Breast epithelium (tissue), 4 donors: ENCODE data around the gene OCEL1. TPM values are rescaled to one million over a fixed set of nuclear protein-coding genes. Genes with fewer than 3 reads are reported as not detected.

Experiments used
- DNase-seq, 2 donors: peaks; one replicate each; pipeline ENCODE4 v3.0.0-alpha.2; 2019; ENCODE audit warnings: low spot score in 2 of 2
- H3K27ac ChIP-seq, 2 donors: fragments of 200-600 bp; sonication (generic) in 1 of 2; one replicate each; pipeline ENCODE4 v1.5.1; 2016 to 2019; ENCODE audit warnings: mild to moderate bottlenecking in 1 of 2
- H3K27me3 ChIP-seq, 2 donors: fragments of 200-600 bp; sonication (generic) in 1 of 2; one replicate each; pipeline versions ENCODE4 v1.5.1 to v1.6.0; 2017 to 2019; ENCODE audit warnings: control low read depth in 1 of 2, mild to moderate bottlenecking in 1 of 2
- H3K36me3 ChIP-seq: fragments of 200-600 bp; one replicate; pipeline ENCODE4 v1.5.1; 2019
- H3K4me1 ChIP-seq, 2 donors: fragments of 200-600 bp; sonication (generic); one replicate each; pipeline ENCODE4 v1.5.1; 2016 to 2019; ENCODE audit warnings: control low read depth in 1 of 2
- H3K4me3 ChIP-seq, 3 donors: fragments of 200-600 bp; sonication (generic); 1 replicate in 2 of 3; 2 replicates in 1 of 3; pipeline ENCODE4 v1.5.1; 2016 to 2019; ENCODE audit warnings: mild to moderate bottlenecking in 3 of 3, moderate library complexity in 2 of 3
- H3K9me3 ChIP-seq, 2 donors: fragments of 200-600 bp; sonication (generic) in 1 of 2; one replicate each; pipeline ENCODE4 v1.5.1; 2016 to 2019; ENCODE audit warnings: control low read depth in 1 of 2
- CTCF ChIP-seq, 3 donors: fragments of 450-650 bp; IDR thresholded peaks; one replicate each; pipeline ENCODE4 v1.5.1; 2016 to 2017; ENCODE audit warnings: antibody characterized with exemption in 3 of 3, mild to moderate bottlenecking in 3 of 3, moderate library complexity in 3 of 3
- POLR2A ChIP-seq: fragments of 450-650 bp; IDR thresholded peaks from one replicate; pipeline ENCODE4 v1.6.1; 2016; ENCODE audit warnings: antibody characterized with exemption, mild to moderate bottlenecking, moderate library complexity
- POLR2AphosphoS5 ChIP-seq, 3 donors: sonication (generic); formaldehyde crosslinking; IDR thresholded peaks; one replicate each; pipeline ENCODE4 v1.6.1; 2017; ENCODE audit warnings: antibody characterized with exemption in 3 of 3
- intact Hi-C: fragments of 100-400 bp; cut with DNase I; formaldehyde crosslinking; loops from one replicate; pipeline ENCODE4 v1.15.1; 2023; ENCODE audit warnings: low total_unique reads
- total RNA-seq, 3 donors: library from RNA; depleted of rRNA; stranded (reverse); fragments of >200 nt; gene quantifications; one replicate each; pipeline ENCODE4 v1.1.0, GENCODE V29; 2016

The OCEL1 gene
- total RNA-seq, 3 donors from 2014 or later = 8.8 to 13.8 (median 9.4) TPM

- TF ChIP-seq CTCF (IDR thresholded peaks at IDR 0.05) (no peak), POLR2AphosphoS5 (IDR thresholded peaks at IDR 0.05) (no peak), POLR2A (no peak)
- no peaks in the 10 kb centered on the region for H3K27me3 ChIP-seq
- no peaks in the 10 kb centered on the region for H3K9me3 ChIP-seq
- no peak for DNase-seq
- no peaks in the 10 kb centered on the region for H3K36me3 ChIP-seq
- intact Hi-C loops = no loop called here
- H3K4me1 ChIP-seq = no peaks in the 10 kb centered on the region
- no peak overlapping the region for H3K27ac ChIP-seq
- H3K4me3 ChIP-seq = no peak overlapping the region
Observed at GRCh38 chr19:17202713-17203112, 23.3 kb upstream of the OCEL1 start.

- TF ChIP-seq CTCF (IDR thresholded peaks at IDR 0.05) = peak in 2 of 3 donors; percentile 66 to 69
- no peak for TF ChIP-seq POLR2A
- TF ChIP-seq POLR2AphosphoS5 (IDR thresholded peaks at IDR 0.05) = no peak
- H3K4me1 ChIP-seq = no peaks in the 10 kb centered on the region
- DNase-seq = peak; percentile 60 to 71
- no peaks in the 10 kb centered on the region for H3K27me3 ChIP-seq
- H3K9me3 ChIP-seq = no peaks in the 10 kb centered on the region
- H3K36me3 ChIP-seq = no peaks in the 10 kb centered on the region
- no peak overlapping the region for H3K4me3 ChIP-seq
- H3K27ac ChIP-seq = no peak overlapping the region
- intact Hi-C loops = no loop called here
Observed at GRCh38 chr19:17205237-17206140, 20.5 kb upstream of the OCEL1 start.

- Histone ChIP-seq H3K9me3 (no peaks in the 10 kb centered on the region), H3K27ac (no peak overlapping the region), H3K27me3 (no peaks in the 10 kb centered on the region), H3K36me3 (no peaks in the 10 kb centered on the region), H3K4me1 (no peaks in the 10 kb centered on the region), H3K4me3 (no peak overlapping the region)
- TF ChIP-seq POLR2A (no peak), CTCF (IDR thresholded peaks at IDR 0.05) (no peak), POLR2AphosphoS5 (IDR thresholded peaks at IDR 0.05) (no peak)
- intact Hi-C loops = no loop called here
- DNase-seq = no peak
Observed at GRCh38 chr19:17206736-17207581, 19.1 kb upstream of the OCEL1 start.

- H3K27me3 ChIP-seq = no peaks in the 10 kb centered on the region
- intact Hi-C loops = no loop called here
- H3K27ac ChIP-seq = no peak overlapping the region
- H3K36me3 ChIP-seq = no peaks in the 10 kb centered on the region
- no peak for DNase-seq
- no peaks in the 10 kb centered on the region for H3K9me3 ChIP-seq
- TF ChIP-seq POLR2AphosphoS5 (IDR thresholded peaks at IDR 0.05) = no peak
- no peak for TF ChIP-seq POLR2A
- TF ChIP-seq CTCF (IDR thresholded peaks at IDR 0.05) = no peak
- no peak overlapping the region for H3K4me3 ChIP-seq
- no peaks in the 10 kb centered on the region for H3K4me1 ChIP-seq
Observed at GRCh38 chr19:17209126-17210036, 16.6 kb upstream of the OCEL1 start.
